ENCODE measurements around the gene DBET. TPM values are rescaled to one million over a fixed set of nuclear protein-coding genes. Genes with fewer than 3 reads are reported as not detected.
"Not testable (repeated sequence)": the region's sequence is repeated elsewhere in the genome, so short reads cannot be mapped to it uniquely, and the experiment has no call there.

DBET gene
- total RNA-seq, 3 donors from 2014 or later: not detected

- H3K4me1 ChIP-seq; intact Hi-C loops (cut with DNase I; ENCODE audit: low total_unique reads); H3K36me3 ChIP-seq; H3K9me3 ChIP-seq; H3K27me3 ChIP-seq; DNase-seq (ENCODE audit: low spot score in 2 of 2); H3K4me3 ChIP-seq; H3K27ac ChIP-seq: not testable (repeated sequence)
Observed at GRCh38 chr4:190027156-190027555, 37.1 kb upstream of the DBET start, which contains the start of gene FRG2. Gene FRG2 (minus strand): TSS chr4:190027256. CDS start chr4:190027204, 52 bp downstream.

- H3K9me3 ChIP-seq; DNase-seq (ENCODE audit: low spot score in 2 of 2); H3K4me1 ChIP-seq; H3K27ac ChIP-seq; H3K27me3 ChIP-seq; H3K4me3 ChIP-seq; intact Hi-C loops (cut with DNase I; ENCODE audit: low total_unique reads); H3K36me3 ChIP-seq: not testable (repeated sequence)
Observed at GRCh38 chr4:190031264-190031663, 33.0 kb upstream of the DBET start.

DNA sequence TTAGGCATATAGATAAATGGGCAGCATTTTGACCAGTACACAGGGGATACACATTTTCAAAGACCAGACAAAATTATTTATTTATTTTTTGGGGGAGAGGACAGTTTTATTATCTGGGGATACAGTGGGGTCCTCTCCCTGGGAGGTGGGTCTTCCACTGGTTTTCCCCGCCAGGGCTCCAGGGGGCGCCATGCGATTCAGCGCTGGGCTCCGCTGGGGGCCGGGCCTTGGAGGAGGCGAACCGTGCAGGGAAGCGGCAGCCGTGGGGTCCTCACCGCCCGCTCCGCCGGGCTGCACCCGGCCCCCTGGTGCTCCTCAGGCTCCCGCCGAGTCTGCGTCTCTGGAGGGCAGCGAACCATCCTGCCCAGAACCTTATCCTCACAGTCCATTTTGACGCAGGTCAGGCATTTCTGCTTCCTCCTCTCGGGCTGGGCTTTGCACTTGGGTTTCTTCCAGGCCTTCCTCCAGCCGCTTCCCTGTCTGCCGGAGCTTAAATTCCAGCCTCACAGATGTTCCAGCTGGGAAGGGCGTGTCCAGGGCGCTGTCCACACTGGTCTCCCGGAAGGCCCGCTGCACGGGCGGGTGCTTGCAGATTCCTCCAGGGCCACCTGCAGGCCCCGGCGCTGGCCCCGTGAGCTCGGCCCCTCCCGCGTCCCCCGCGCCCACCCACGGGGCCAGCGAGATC, 26.5 kb upstream of the DBET start:
- intact Hi-C loops (cut with DNase I; ENCODE audit: low total_unique reads); H3K36me3 ChIP-seq; H3K4me1 ChIP-seq; H3K9me3 ChIP-seq; H3K27me3 ChIP-seq; H3K27ac ChIP-seq; DNase-seq (ENCODE audit: low spot score in 2 of 2): not testable (repeated sequence)
- peak overlapping the region in 2 of 3 donors; percentile 30 to 62 for H3K4me3 ChIP-seq

DNA sequence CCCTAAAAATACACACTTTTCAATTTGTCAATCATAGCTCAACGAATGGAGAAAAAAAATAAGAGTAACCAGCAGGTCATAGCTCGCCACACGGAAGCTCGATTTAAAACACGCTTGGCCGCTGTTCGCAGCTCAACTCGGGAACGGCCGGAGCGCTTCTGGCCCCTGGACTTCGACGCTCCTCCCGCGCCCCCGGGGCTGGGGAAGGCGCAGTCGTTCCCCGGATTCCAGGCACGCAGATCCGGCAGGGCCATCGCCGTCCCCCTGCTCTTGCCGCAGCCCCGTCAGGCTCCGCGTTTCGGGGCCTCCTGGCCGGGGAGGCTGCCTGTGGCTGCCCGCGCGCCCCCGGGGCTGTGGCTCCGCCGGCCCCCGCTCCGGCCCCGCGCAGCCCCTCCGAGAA, 23.4 kb upstream of the DBET start:
- H3K27ac ChIP-seq; H3K4me1 ChIP-seq; H3K9me3 ChIP-seq; H3K4me3 ChIP-seq; DNase-seq (ENCODE audit: low spot score in 2 of 2); H3K36me3 ChIP-seq; intact Hi-C loops (cut with DNase I; ENCODE audit: low total_unique reads); H3K27me3 ChIP-seq: not testable (repeated sequence)

DNA sequence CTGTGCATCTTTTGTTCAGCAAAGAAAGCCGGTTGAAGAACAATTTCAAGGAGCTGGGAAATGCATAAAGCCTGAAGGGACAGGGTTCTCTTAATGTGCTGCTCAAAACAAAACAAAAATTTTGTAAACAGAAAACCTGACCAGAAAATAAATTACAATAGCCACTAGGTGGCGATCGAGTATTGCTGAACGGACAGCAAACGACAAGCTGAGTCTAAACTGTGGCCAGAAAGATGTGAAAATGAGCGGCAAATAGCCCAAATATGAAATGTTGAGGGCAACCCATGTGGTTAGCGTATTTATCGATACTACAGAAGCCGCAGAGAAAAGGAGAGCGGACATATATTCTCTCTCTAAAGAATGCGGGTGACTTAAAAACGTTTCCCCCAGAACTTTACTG, 16.7 kb upstream of the DBET start:
- H3K4me1 ChIP-seq; DNase-seq (ENCODE audit: low spot score in 2 of 2); H3K36me3 ChIP-seq; H3K27me3 ChIP-seq; H3K4me3 ChIP-seq; intact Hi-C loops (cut with DNase I; ENCODE audit: low total_unique reads); H3K9me3 ChIP-seq; H3K27ac ChIP-seq: not testable (repeated sequence)

- H3K27me3 ChIP-seq; intact Hi-C loops (cut with DNase I; ENCODE audit: low total_unique reads); H3K4me1 ChIP-seq; H3K4me3 ChIP-seq; H3K36me3 ChIP-seq; DNase-seq (ENCODE audit: low spot score in 2 of 2); H3K27ac ChIP-seq; H3K9me3 ChIP-seq: not testable (repeated sequence)
Observed at GRCh38 chr4:190049378-190050239, 14.7 kb upstream of the DBET start.

GRCh38 chr4:190058997-190059396, 5.3 kb upstream of the DBET start:
- H3K27me3 ChIP-seq; intact Hi-C loops (cut with DNase I; ENCODE audit: low total_unique reads); H3K27ac ChIP-seq; H3K4me1 ChIP-seq; H3K4me3 ChIP-seq; H3K9me3 ChIP-seq; DNase-seq (ENCODE audit: low spot score in 2 of 2); H3K36me3 ChIP-seq: not testable (repeated sequence)

GRCh38 chr4:190064805-190065204, 503 bp downstream of the DBET start:
- H3K9me3 ChIP-seq; H3K27ac ChIP-seq; H3K36me3 ChIP-seq; DNase-seq (ENCODE audit: low spot score in 2 of 2); H3K4me3 ChIP-seq; intact Hi-C loops (cut with DNase I; ENCODE audit: low total_unique reads); H3K27me3 ChIP-seq; H3K4me1 ChIP-seq: not testable (repeated sequence)

- H3K36me3 ChIP-seq; H3K27me3 ChIP-seq; intact Hi-C loops (cut with DNase I; ENCODE audit: low total_unique reads); H3K9me3 ChIP-seq; H3K4me1 ChIP-seq; H3K27ac ChIP-seq; H3K4me3 ChIP-seq: not testable (repeated sequence)
- peak in 1 of 2 donors; percentile 82 for DNase-seq (ENCODE audit: low spot score in 2 of 2)
Observed at GRCh38 chr4:190068351-190068750, 4.0 kb downstream of the DBET start.

DNA sequence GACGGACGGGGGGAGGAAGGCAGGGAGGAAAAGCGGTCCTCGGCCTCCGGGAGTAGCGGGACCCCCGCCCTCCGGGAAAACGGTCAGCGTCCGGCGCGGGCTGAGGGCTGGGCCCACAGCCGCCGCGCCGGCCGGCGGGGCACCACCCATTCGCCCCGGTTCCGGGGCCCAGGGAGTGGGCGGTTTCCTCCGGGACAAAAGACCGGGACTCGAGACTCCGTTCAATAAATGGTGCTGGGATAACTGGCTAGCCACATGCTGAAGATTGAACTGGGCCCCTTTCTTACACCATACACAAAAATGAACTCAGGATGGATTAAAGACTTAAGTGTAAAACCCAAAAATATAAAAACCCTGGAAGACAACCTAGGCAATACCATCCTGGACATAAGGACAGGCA, 28.8 kb downstream of the DBET start:
- H3K27me3 ChIP-seq; intact Hi-C loops (cut with DNase I; ENCODE audit: low total_unique reads); DNase-seq (ENCODE audit: low spot score in 2 of 2); H3K4me3 ChIP-seq; H3K9me3 ChIP-seq; H3K36me3 ChIP-seq; H3K27ac ChIP-seq; H3K4me1 ChIP-seq: not testable (repeated sequence)

GRCh38 chr4:190094031-190094430, 29.7 kb downstream of the DBET start:
- not testable (repeated sequence) for H3K9me3 ChIP-seq; DNase-seq (ENCODE audit: low spot score in 2 of 2)

GRCh38 chr4:190095335-190095734, 31.0 kb downstream of the DBET start:
- H3K27ac ChIP-seq; intact Hi-C loops (cut with DNase I; ENCODE audit: low total_unique reads); DNase-seq (ENCODE audit: low spot score in 2 of 2); H3K36me3 ChIP-seq; H3K27me3 ChIP-seq; H3K9me3 ChIP-seq; H3K4me3 ChIP-seq; H3K4me1 ChIP-seq: not testable (repeated sequence)

More at GRCh38 chr4:190094031-190094430, 29.7 kb downstream of the DBET start:
- H3K4me1 ChIP-seq; H3K4me3 ChIP-seq; H3K27me3 ChIP-seq; H3K27ac ChIP-seq; H3K36me3 ChIP-seq; intact Hi-C loops (cut with DNase I; ENCODE audit: low total_unique reads): not testable (repeated sequence)

GRCh38 chr4:190099605-190100004, 35.3 kb downstream of the DBET start:
- H3K27ac ChIP-seq; H3K27me3 ChIP-seq; intact Hi-C loops (cut with DNase I; ENCODE audit: low total_unique reads); H3K4me1 ChIP-seq; H3K9me3 ChIP-seq; H3K4me3 ChIP-seq; H3K36me3 ChIP-seq; DNase-seq (ENCODE audit: low spot score in 2 of 2): not testable (repeated sequence)

Measured in breast epithelium (tissue), 4 donors.